Measurements from ENCODE around the gene EPN2. TPM values are rescaled to one million over a fixed set of nuclear protein-coding genes. Genes with fewer than 3 reads are reported as not detected.

Gene EPN2
- polyA plus RNA-seq, 1 of the 3 experiments (the other 2 are of a cell fraction), result 38.9 TPM

Small RNA genes within 50 kb of the gene (small RNA-seq; reads per million reads assigned to genes)
- 0.17 to 14.1 (median 10.2) reads per million in 7 experiments for gene MIR1180

Other genes with a start within 250 kb of the EPN2 start
- 6.4 and 6.5 TPM in 2 replicates for gene FAM83G, start 232.6 kb upstream of the EPN2 start, polyA plus RNA-seq (2012; rRNA removed)
- 0.02 TPM in 1 of 2 replicates, not detected in the other for gene GRAP, start 190.4 kb upstream of the EPN2 start, polyA plus RNA-seq (2012; rRNA removed)
- not detected in 2 replicates for gene GRAPL, start 109.8 kb upstream of the EPN2 start, polyA plus RNA-seq (2012; rRNA removed)
- 75.0 and 81.6 TPM in 2 replicates for gene B9D1, start 125.4 kb downstream of the EPN2 start, polyA plus RNA-seq (2012; rRNA removed)
- gene MAPK7, start 141.1 kb downstream of the EPN2 start, polyA plus RNA-seq (2012; rRNA removed), result 10.5 and 19.1 TPM in 2 replicates
- gene MFAP4, start 149.8 kb downstream of the EPN2 start, polyA plus RNA-seq (2012; rRNA removed), result 112 and 120 TPM in 2 replicates
- gene RNF112, start 173.9 kb downstream of the EPN2 start, polyA plus RNA-seq (2012; rRNA removed), result 22.6 and 26.9 TPM in 2 replicates

Measured in SK-N-SH (cell line).